Gastrocnemius medialis (tissue), 4 donors: ENCODE measurements around the gene C11orf71. TPM values are rescaled to one million over a fixed set of nuclear protein-coding genes. Genes with fewer than 3 reads are reported as not detected.

Experiments used
- ATAC-seq, 2 donors: fragments of 150-250 bp; one replicate each; pipeline ENCODE4 v1.9.1; 2016
- DNase-seq, 2 donors: peaks; one replicate each; pipeline ENCODE4 v3.0.0-alpha.2; 2019
- H3K27ac ChIP-seq, 4 donors: fragments of 200-600 bp; sonication (generic); 1 replicate in 1 of 4; 2 replicates in 3 of 4; pipeline ENCODE4 v1.5.1; 2016 to 2018; ENCODE audit warnings: mild to moderate bottlenecking in 2 of 4, moderate library complexity in 1 of 4
- H3K27me3 ChIP-seq, 3 donors: fragments of 200-600 bp; sonication (generic) in 2 of 3; 1 replicate in 1 of 3; 2 replicates in 2 of 3; pipeline versions ENCODE4 v1.5.1 to v1.6.0; 2016 to 2019; ENCODE audit warnings: mild to moderate bottlenecking in 1 of 3, moderate library complexity in 1 of 3
- H3K36me3 ChIP-seq, 2 donors: fragments of 200-600 bp; sonication (generic) in 1 of 2; one replicate each; pipeline ENCODE4 v1.5.1; 2017 to 2018
- H3K4me1 ChIP-seq, 2 donors: fragments of 200-600 bp; sonication (generic) in 1 of 2; one replicate each; pipeline ENCODE4 v1.5.1; 2016 to 2017; ENCODE audit warnings: mild to moderate bottlenecking in 2 of 2
- H3K4me3 ChIP-seq, 4 donors: fragments of 200-600 bp; sonication (generic) in 3 of 4; 1 replicate in 1 of 4; 2 replicates in 3 of 4; pipeline ENCODE4 v1.5.1; 2016 to 2019; ENCODE audit warnings: mild to moderate bottlenecking in 2 of 4
- H3K9me3 ChIP-seq, 3 donors: fragments of 200-600 bp; sonication (generic) in 2 of 3; 1 replicate in 1 of 3; 2 replicates in 2 of 3; pipeline ENCODE4 v1.5.1; 2016 to 2019
- POLR2A ChIP-seq, 2 donors: fragments of 450-650 bp; IDR thresholded peaks; one replicate each; pipeline ENCODE4 v1.6.1; 2017; ENCODE audit warnings: antibody characterized with exemption in 2 of 2, mild to moderate bottlenecking in 2 of 2, moderate library complexity in 2 of 2
- in situ Hi-C, 4 donors: fragments of 200-750 bp; cut with MboI; loops; one replicate each; pipeline versions ENCODE4 v1.15.0 to v1.8.0; 2017; ENCODE audit warnings: low sequenced_read_pairs in 4 of 4
- intact Hi-C: fragments of 100-400 bp; cut with DNase I; formaldehyde crosslinking; loops from one replicate; pipeline ENCODE4 v1.15.1; 2023; ENCODE audit warnings: low total_unique reads
- total RNA-seq, 4 donors: library from RNA; depleted of rRNA; stranded (reverse); fragments of >200 nt; gene quantifications; one replicate each; pipeline versions ENCODE4 v1.1.0 to v1.2.3, GENCODE V29; 2016
- TF ChIP-seq, protein P1 (sequence below), 5 experiments: fragments of 450-650 bp in 3 of 5; fragments of 200-600 bp in 2 of 5; sonication (generic) in 2 of 5; IDR thresholded peaks in 4 of 5; conservative IDR thresholded peaks in 1 of 5; 1 replicate in 4 of 5; 2 replicates in 1 of 5; pipeline ENCODE4 v1.5.1; 2016 to 2019; ENCODE audit warnings: antibody characterized with exemption in 5 of 5, mild to moderate bottlenecking in 3 of 5, moderate library complexity in 3 of 5

The C11orf71 gene
- total RNA-seq, 4 donors from 2014 or later = 3.4 to 18.0 (median 8.7) TPM

DNA sequence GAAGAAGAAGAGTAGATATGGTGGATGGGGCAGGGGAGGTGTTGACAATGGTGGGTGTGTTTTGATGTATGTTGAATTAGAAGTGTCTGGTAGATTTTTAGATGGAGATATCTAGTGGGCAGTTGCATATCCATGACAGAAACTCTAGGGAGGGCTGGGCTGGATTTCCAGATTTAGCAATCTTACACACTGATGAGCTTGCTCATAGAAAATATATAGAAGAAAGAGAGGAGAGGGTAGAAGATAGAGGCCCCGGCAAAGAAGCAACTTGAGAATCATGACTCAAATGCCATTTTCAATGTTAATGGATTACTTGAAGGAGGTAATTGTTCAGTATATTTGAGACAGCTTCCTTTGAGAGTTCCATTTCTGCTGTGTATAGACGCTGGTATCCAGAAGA is 47.1 kb upstream of the C11orf71 start:
- intact Hi-C loops = no loop called here
- H3K27me3 ChIP-seq = no peaks in the 10 kb centered on the region
- peaks cover 0 to 48% of the 10 kb centered on the region in 2 donors for H3K36me3 ChIP-seq
- in situ Hi-C loops = no loop called here
- no peaks in the 10 kb centered on the region for H3K9me3 ChIP-seq
- DNase-seq (no peak), ATAC-seq (no peak)
- no peak overlapping the region for H3K4me3 ChIP-seq
- TF ChIP-seq, protein P1, sequence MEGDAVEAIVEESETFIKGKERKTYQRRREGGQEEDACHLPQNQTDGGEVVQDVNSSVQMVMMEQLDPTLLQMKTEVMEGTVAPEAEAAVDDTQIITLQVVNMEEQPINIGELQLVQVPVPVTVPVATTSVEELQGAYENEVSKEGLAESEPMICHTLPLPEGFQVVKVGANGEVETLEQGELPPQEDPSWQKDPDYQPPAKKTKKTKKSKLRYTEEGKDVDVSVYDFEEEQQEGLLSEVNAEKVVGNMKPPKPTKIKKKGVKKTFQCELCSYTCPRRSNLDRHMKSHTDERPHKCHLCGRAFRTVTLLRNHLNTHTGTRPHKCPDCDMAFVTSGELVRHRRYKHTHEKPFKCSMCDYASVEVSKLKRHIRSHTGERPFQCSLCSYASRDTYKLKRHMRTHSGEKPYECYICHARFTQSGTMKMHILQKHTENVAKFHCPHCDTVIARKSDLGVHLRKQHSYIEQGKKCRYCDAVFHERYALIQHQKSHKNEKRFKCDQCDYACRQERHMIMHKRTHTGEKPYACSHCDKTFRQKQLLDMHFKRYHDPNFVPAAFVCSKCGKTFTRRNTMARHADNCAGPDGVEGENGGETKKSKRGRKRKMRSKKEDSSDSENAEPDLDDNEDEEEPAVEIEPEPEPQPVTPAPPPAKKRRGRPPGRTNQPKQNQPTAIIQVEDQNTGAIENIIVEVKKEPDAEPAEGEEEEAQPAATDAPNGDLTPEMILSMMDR (IDR thresholded peaks at IDR 0.05 in 4 of 5, conservative IDR thresholded peaks at IDR 0.05 in 1 of 5) = no peak
- no peak for TF ChIP-seq POLR2A (IDR thresholded peaks at IDR 0.05)
- peaks cover 6 to 13% of the 10 kb centered on the region in 2 donors for H3K4me1 ChIP-seq
- H3K27ac ChIP-seq = no peak overlapping the region

DNA sequence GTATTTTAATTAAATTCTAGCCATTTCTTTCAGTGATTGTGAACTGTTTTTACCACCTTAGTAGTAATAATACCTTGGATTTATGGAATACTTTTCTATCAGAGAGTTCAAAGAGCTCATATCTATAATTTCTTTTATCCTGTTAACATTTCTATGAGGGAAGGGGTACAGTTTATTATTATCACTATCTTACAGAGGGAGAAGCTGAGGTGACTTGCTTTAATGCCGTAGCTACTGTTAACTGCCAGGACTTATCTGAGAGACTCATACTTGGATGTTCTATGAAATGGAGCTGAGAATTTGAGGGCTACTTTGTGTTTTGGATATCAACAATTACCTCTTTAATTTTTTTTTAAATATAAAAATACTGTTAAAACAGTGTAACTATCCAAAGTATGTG is 42.2 kb upstream of the C11orf71 start:
- H3K27me3 ChIP-seq = no peaks in the 10 kb centered on the region
- intact Hi-C loops (no loop called here), in situ Hi-C loops (no loop called here)
- no peak overlapping the region for H3K4me3 ChIP-seq
- H3K36me3 ChIP-seq = peaks cover 0 to 19% of the 10 kb centered on the region in 2 donors
- no peak overlapping the region for H3K27ac ChIP-seq
- ATAC-seq = no peak
- no peak for DNase-seq
- no peaks in the 10 kb centered on the region for H3K9me3 ChIP-seq
- TF ChIP-seq, protein P1 (IDR thresholded peaks at IDR 0.05 in 4 of 5, conservative IDR thresholded peaks at IDR 0.05 in 1 of 5) = no peak
- TF ChIP-seq POLR2A (IDR thresholded peaks at IDR 0.05) = no peak
- H3K4me1 ChIP-seq = peaks cover 8 to 24% of the 10 kb centered on the region in 2 donors

DNA sequence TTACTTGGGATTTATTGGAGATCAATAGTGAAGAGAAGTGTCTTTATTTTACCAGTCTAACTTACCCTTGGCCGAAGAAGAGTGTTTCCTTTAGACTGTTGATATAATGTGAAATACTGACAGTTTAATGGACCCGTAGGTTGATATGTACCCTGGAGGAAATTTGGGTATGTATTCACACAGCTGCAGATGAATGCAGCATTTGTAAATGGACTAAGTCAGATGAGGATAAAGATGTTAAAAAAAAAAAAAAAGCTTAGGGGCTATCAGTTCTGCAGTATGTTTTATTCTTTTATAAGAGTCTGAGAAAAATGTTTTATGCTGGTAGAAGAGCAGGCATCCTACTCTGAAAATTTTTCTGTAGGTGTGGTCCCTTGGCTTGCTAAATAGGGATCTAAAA is 41.6 kb upstream of the C11orf71 start:
- no peak for ATAC-seq
- TF ChIP-seq, protein P1 (IDR thresholded peaks at IDR 0.05 in 4 of 5, conservative IDR thresholded peaks at IDR 0.05 in 1 of 5) = no peak
- no peak for TF ChIP-seq POLR2A (IDR thresholded peaks at IDR 0.05)
- Histone ChIP-seq H3K27ac (no peak overlapping the region), H3K4me3 (no peak overlapping the region), H3K9me3 (no peaks in the 10 kb centered on the region), H3K36me3 (peaks cover 0 to 19% of the 10 kb centered on the region in 2 donors), H3K4me1 (peaks cover 8 to 24% of the 10 kb centered on the region in 2 donors), H3K27me3 (no peaks in the 10 kb centered on the region)
- intact Hi-C loops (no loop called here), in situ Hi-C loops (no loop called here)
- no peak for DNase-seq

DNA sequence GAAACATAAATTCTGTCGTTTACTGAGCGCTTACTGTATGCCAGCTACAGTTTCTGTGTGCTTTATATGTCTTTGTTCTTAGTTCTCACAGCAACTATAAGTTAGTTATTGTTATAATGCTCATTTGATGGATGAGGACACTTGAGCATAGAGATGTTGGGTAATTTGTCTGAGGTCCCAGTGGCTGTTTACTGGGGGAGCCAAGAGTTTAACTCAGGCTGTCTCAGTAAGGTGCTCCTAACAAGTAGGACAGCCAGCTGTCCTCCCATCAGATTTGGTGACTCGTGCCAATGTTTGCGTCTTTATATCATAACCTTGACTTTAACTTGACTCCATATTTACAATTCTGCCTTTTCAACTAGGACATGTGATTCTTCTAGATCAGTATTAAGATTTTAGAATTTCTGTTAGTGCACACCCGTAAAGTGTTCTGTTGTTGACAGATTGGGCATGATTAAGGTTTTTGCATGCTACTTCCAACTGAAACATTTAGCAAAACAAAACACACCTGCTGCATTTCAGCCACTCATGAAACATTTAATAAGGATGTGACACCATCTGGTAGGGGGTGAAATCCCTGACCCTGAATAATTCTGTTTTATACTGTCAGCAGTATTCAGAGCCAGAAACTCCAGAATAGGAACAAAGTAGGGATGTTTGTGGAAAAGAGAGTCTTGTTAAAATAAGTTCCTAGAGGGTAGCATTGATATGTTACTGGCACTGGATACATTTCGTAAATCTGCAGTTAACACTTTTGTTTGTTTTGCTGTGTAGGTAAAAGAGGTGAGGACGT is 40.9 kb upstream of the C11orf71 start:
- intact Hi-C loops = no loop called here
- Histone ChIP-seq H3K4me1 (peaks cover 8 to 24% of the 10 kb centered on the region in 2 donors), H3K27ac (peak overlapping the region; percentile 38 to 95 (median 90)), H3K27me3 (no peaks in the 10 kb centered on the region), H3K36me3 (peaks cover 0 to 14% of the 10 kb centered on the region in 2 donors), H3K9me3 (no peaks in the 10 kb centered on the region), H3K4me3 (peak overlapping the region in 3 of 4 donors; percentile 93 to 95 (median 93))
- in situ Hi-C loops = no loop called here
- ATAC-seq (no peak), DNase-seq (no peak)
- no peak for TF ChIP-seq POLR2A (IDR thresholded peaks at IDR 0.05)
- TF ChIP-seq, protein P1 (IDR thresholded peaks at IDR 0.05 in 4 of 5, conservative IDR thresholded peaks at IDR 0.05 in 1 of 5) = no peak
